ENCODE results near the gene SLIT3.

- TF ChIP-seq CTCF (IDR thresholded peaks at IDR 0.05; ENCODE audit: low read depth, low read length): no peak
- TF ChIP-seq MAX (IDR thresholded peaks at IDR 0.05; ENCODE audit: low read depth, low read length): no peak
Measured at GRCh38 chr5:169270827-169271226, 30.1 kb downstream of the SLIT3 start.

All from NB4 (cell line).